GM23338 (cell line): Measurements from ENCODE around the gene LYL1. TPM values are rescaled to one million over a fixed set of nuclear protein-coding genes. Genes with fewer than 3 reads are reported as not detected.

Experiments used
- ATAC-seq: fragments of 200-7000 bp; cut with Tn5 transposase; 3 replicates; pipeline ENCODE4 v1.9.1; 2020
- DNase-seq: peaks from one replicate; pipeline ENCODE4 v3.0.0-alpha.2; 2015; ENCODE audit warnings: low spot score
- H2AFZ ChIP-seq: fragments of 200-600 bp; sonication (generic); 2 replicates; pipeline ENCODE4 v1.8.0; 2016; ENCODE audit warnings: antibody characterized with exemption, mild to moderate bottlenecking, moderate library complexity
- H3F3A ChIP-seq: fragments of 200-600 bp; sonication (generic); replicated peaks from 2 replicates; pipeline ENCODE4 v1.8.0; 2017; ENCODE audit warnings: antibody characterized with exemption, mixed run types, low read depth
- H3K27ac ChIP-seq: fragments of 200-600 bp; sonication (generic); 2 replicates; pipeline ENCODE4 v1.6.1; 2016; ENCODE audit warnings: low read depth
- H3K27me3 ChIP-seq: fragments of 200-600 bp; sonication (generic); 2 replicates; pipeline ENCODE4 v1.8.0; 2016; ENCODE audit warnings: mild to moderate bottlenecking, mixed run types, moderate library complexity; ENCODE audit not compliant: insufficient read depth
- H3K36me3 ChIP-seq: fragments of 200-600 bp; sonication (generic); 2 replicates; pipeline ENCODE4 v1.8.0; 2016; ENCODE audit warnings: mild to moderate bottlenecking; ENCODE audit not compliant: insufficient read depth
- H3K4me1 ChIP-seq: fragments of 200-600 bp; sonication (generic); 2 replicates; pipeline ENCODE4 v1.8.0; 2016; ENCODE audit warnings: mild to moderate bottlenecking, moderate library complexity; ENCODE audit not compliant: insufficient read depth
- H3K4me2 ChIP-seq: fragments of 200-600 bp; sonication (generic); 2 replicates; pipeline ENCODE4 v1.7.1; 2017; ENCODE audit warnings: mixed run types
- H3K4me3 ChIP-seq: fragments of 200-600 bp; sonication (generic); 2 replicates; pipeline ENCODE4 v1.6.1; 2016; ENCODE audit warnings: mixed run types
- H3K79me2 ChIP-seq: fragments of 200-600 bp; sonication (generic); replicated peaks from 2 replicates; pipeline ENCODE4 v1.8.0; 2017; ENCODE audit warnings: mild to moderate bottlenecking; ENCODE audit not compliant: insufficient read depth
- H3K9me2 ChIP-seq: fragments of 200-600 bp; sonication (generic); 2 replicates; pipeline ENCODE4 v1.8.0; 2017; ENCODE audit not compliant: insufficient read depth
- H4K20me1 ChIP-seq: fragments of 200-600 bp; sonication (generic); replicated peaks from 2 replicates; pipeline ENCODE4 v1.8.0; 2017; ENCODE audit warnings: mild to moderate bottlenecking; ENCODE audit not compliant: insufficient read depth
- H3K27ac Mint-ChIP-seq: 2 replicates; pipeline ENCODE4 v1.8.0; 2020; ENCODE audit warnings: inconsistent platforms, mild to moderate bottlenecking, moderate library complexity, mixed read lengths
- H3K27me3 Mint-ChIP-seq: 3 replicates; pipeline ENCODE4 v1.8.0; 2022; ENCODE audit warnings: low read depth, mild to moderate bottlenecking, moderate library complexity, mixed read lengths, inconsistent platforms; ENCODE audit not compliant: insufficient read depth, poor library complexity
- H3K36me3 Mint-ChIP-seq: 3 replicates; pipeline ENCODE4 v1.8.0; 2021; ENCODE audit warnings: low read depth, mild to moderate bottlenecking, inconsistent platforms, moderate library complexity, mixed read lengths
- H3K4me1 Mint-ChIP-seq: 3 replicates; pipeline ENCODE4 v1.8.0; 2020; ENCODE audit warnings: mild to moderate bottlenecking, inconsistent platforms, mixed read lengths
- H3K4me3 Mint-ChIP-seq: 3 replicates; pipeline ENCODE4 v1.8.0; 2021; ENCODE audit warnings: moderate library complexity, mild to moderate bottlenecking, inconsistent platforms, mixed read lengths
- H3K9me3 Mint-ChIP-seq: 3 replicates; pipeline ENCODE4 v1.8.0; 2020; ENCODE audit warnings: moderate library complexity, mild to moderate bottlenecking, inconsistent platforms, mixed read lengths
- CREB1 ChIP-seq: fragments of 250-450 bp; sonication (Bioruptor Pico); IDR thresholded peaks from 2 replicates; pipeline ENCODE4 v1.5.0; 2020; ENCODE audit warnings: low read depth, mild to moderate bottlenecking, moderate library complexity
- ETS1 ChIP-seq: IDR thresholded peaks from 2 replicates; pipeline ENCODE4 v1.6.1; 2016; ENCODE audit warnings: antibody characterized with exemption
- EZH2 ChIP-seq: fragments of 200-600 bp; sonication (generic); IDR thresholded peaks from one replicate; pipeline ENCODE4 v1.8.0; 2017; ENCODE audit warnings: antibody characterized with exemption, mild to moderate bottlenecking, low read depth; ENCODE audit not compliant: unreplicated experiment
- JUNB ChIP-seq: IDR thresholded peaks from one replicate; pipeline ENCODE4 v1.6.1; 2016; ENCODE audit warnings: antibody characterized with exemption; ENCODE audit not compliant: unreplicated experiment
- NANOG ChIP-seq: IDR thresholded peaks from 2 replicates; pipeline ENCODE4 v1.6.1; 2016; ENCODE audit warnings: antibody characterized with exemption, borderline replicate concordance
- POLR2AphosphoS5 ChIP-seq: IDR thresholded peaks from 2 replicates; pipeline ENCODE4 v1.6.1; 2016; ENCODE audit warnings: antibody characterized with exemption, low read depth
- STAT1 ChIP-seq: IDR thresholded peaks from one replicate; pipeline ENCODE4 v1.6.1; 2016; ENCODE audit warnings: antibody characterized with exemption; ENCODE audit not compliant: unreplicated experiment
- ZNF114 ChIP-seq: fragments of 250-450 bp; sonication (Bioruptor Pico); IDR thresholded peaks from 2 replicates; pipeline ENCODE4 v1.5.0; 2020; ENCODE audit warnings: mild to moderate bottlenecking, moderate library complexity
- ZNF331 ChIP-seq: fragments of 250-450 bp; sonication (Bioruptor Pico); IDR thresholded peaks from 2 replicates; pipeline ENCODE4 v1.5.0; 2020; ENCODE audit warnings: low read depth, mild to moderate bottlenecking, moderate library complexity
- ZNF462 ChIP-seq: fragments of 250-450 bp; sonication (Bioruptor Pico); IDR thresholded peaks from 2 replicates; pipeline ENCODE4 v1.5.0; 2020; ENCODE audit warnings: mild to moderate bottlenecking, moderate library complexity
- polyA plus RNA-seq: library from polyadenylated mRNA; unstranded; fragments of >200 nt; fragmentation: Nextera tagmentation; extraction: Ambion mirVana; gene quantifications from 2 replicates; pipeline ENCODE4 v1.2.1, GENCODE V29; 2016
- total RNA-seq: library from RNA; depleted of rRNA; stranded (reverse); fragments of >200 nt; shearing (Covaris generic); gene quantifications from 2 replicates; pipeline ENCODE4 v1.2.3, GENCODE V29; 2014

The LYL1 gene
- total and polyA plus RNA-seq, 2 experiments from 2014 or later, result 1.2 to 2.2 TPM

GRCh38 chr19:13083627-13084026, 19.0 kb downstream of the LYL1 start:
- peak overlapping the region; percentile 92; the same call in 1 of the 2 replicates for H2AFZ ChIP-seq
- DNase-seq, result no peak
- Mint-ChIP-seq H3K36me3 (no peaks in the 10 kb centered on the region), H3K27me3 (peaks cover 45% of the 10 kb centered on the region), H3K27ac (no peak overlapping the region), H3K4me3 (no peak overlapping the region; the same call in 2 of the 3 replicates), H3K4me1 (peaks cover 32% of the 10 kb centered on the region), H3K9me3 (no peaks in the 10 kb centered on the region; the same call in 2 of the 3 replicates)
- peak; percentile 6; the same call in 1 of the 3 replicates for ATAC-seq
- no peaks in the 10 kb centered on the region for H3K9me2 ChIP-seq
- H3K4me3 ChIP-seq, result no peak overlapping the region
- no peak overlapping the region for H3K4me2 ChIP-seq
- no peaks in the 10 kb centered on the region for H3K79me2 ChIP-seq
- no peak for TF ChIP-seq CREB1
- TF ChIP-seq JUNB, result no peak
- TF ChIP-seq STAT1, result no peak
- no peak for TF ChIP-seq ZNF331 (CRISPR knock-in tag)
- TF ChIP-seq NANOG, result no peak
- no peak for TF ChIP-seq ZNF462 (CRISPR knock-in tag)
- no peak for TF ChIP-seq ZNF114
- H3K27ac ChIP-seq, result no peak overlapping the region
- H3K36me3 ChIP-seq, result no peaks in the 10 kb centered on the region
- 0 out of 2 replicates have a peak, but pooled peaks cover 11% of the 10 kb centered on the region for H3F3A ChIP-seq
- peaks cover 16% of the 10 kb centered on the region for H3K4me1 ChIP-seq
- no peaks in the 10 kb centered on the region for H4K20me1 ChIP-seq
- no peaks in the 10 kb centered on the region; the same call in 1 of the 2 replicates for H3K27me3 ChIP-seq

GRCh38 chr19:13083008-13083404, 19.7 kb downstream of the LYL1 start:
- H3K4me2 ChIP-seq, result peak overlapping the region; percentile 68
- H3K27ac Mint-ChIP-seq, result no peak overlapping the region
- no peaks in the 10 kb centered on the region for H3K36me3 Mint-ChIP-seq
- H3F3A ChIP-seq, result 0 out of 2 replicates have a peak, but pooled peaks cover 11% of the 10 kb centered on the region
- no peaks in the 10 kb centered on the region; the same call in 2 of the 3 replicates for H3K9me3 Mint-ChIP-seq
- no peaks in the 10 kb centered on the region for H3K36me3 ChIP-seq
- H2AFZ ChIP-seq, result peak overlapping the region; percentile 92
- no peaks in the 10 kb centered on the region for H3K9me2 ChIP-seq
- no peaks in the 10 kb centered on the region for H3K79me2 ChIP-seq
- H3K27ac ChIP-seq, result no peak overlapping the region
- H3K4me1 Mint-ChIP-seq, result peaks cover 32% of the 10 kb centered on the region
- H4K20me1 ChIP-seq, result no peaks in the 10 kb centered on the region
- peak overlapping the region; percentile 26; the same call in 1 of the 3 replicates for H3K4me3 Mint-ChIP-seq
- H3K27me3 ChIP-seq, result no peaks in the 10 kb centered on the region; the same call in 1 of the 2 replicates
- no peak for ATAC-seq
- peaks cover 22% of the 10 kb centered on the region for H3K4me1 ChIP-seq
- no peak overlapping the region for H3K4me3 ChIP-seq
- peaks cover 41% of the 10 kb centered on the region for H3K27me3 Mint-ChIP-seq
- no peak for DNase-seq
- TF ChIP-seq ZNF114 (no peak), POLR2AphosphoS5 (no peak), EZH2 (no peak), ZNF331 (CRISPR knock-in tag) (no peak), ETS1 (no peak)
